Thoracic aorta (tissue), 2 donors: ENCODE data around the gene SSMEM1. TPM values are rescaled to one million over a fixed set of nuclear protein-coding genes. Genes with fewer than 3 reads are reported as not detected.
"Not testable (repeated sequence)": the region's sequence is repeated elsewhere in the genome, so short reads cannot be mapped to it uniquely, and the experiment has no call there.

Source experiments
- ATAC-seq: fragments of 150-250 bp; one replicate; pipeline ENCODE4 v1.8.0; 2017; ENCODE audit warnings: low read depth; ENCODE audit not compliant: insufficient number of reproducible peaks, low FRiP score
- DNase-seq: peaks from one replicate; pipeline ENCODE4 v3.0.0-alpha.2; 2020; ENCODE audit warnings: low spot score
- H3K27ac ChIP-seq, 2 donors: fragments of 200-600 bp; sonication (generic); 1 replicate in 1 of 2; 2 replicates in 1 of 2; pipeline ENCODE4 v1.5.1; 2016; ENCODE audit warnings: mild to moderate bottlenecking in 2 of 2, moderate library complexity in 2 of 2
- H3K27me3 ChIP-seq: fragments of 200-600 bp; sonication (generic); replicated peaks from 2 replicates; pipeline ENCODE4 v1.6.0; 2016; ENCODE audit warnings: mild to moderate bottlenecking; ENCODE audit not compliant: insufficient read depth
- H3K36me3 ChIP-seq: fragments of 200-600 bp; sonication (generic); one replicate; pipeline ENCODE4 v1.5.1; 2016
- H3K4me1 ChIP-seq, 2 donors: fragments of 200-600 bp; sonication (generic); 1 replicate in 1 of 2; 2 replicates in 1 of 2; pipeline versions ENCODE4 v1.5.1 to v1.6.0; 2016; ENCODE audit warnings: low read depth in 2 of 2, mild to moderate bottlenecking in 1 of 2; ENCODE audit not compliant: control insufficient read depth in 1 of 2
- H3K4me3 ChIP-seq: fragments of 200-600 bp; sonication (generic); 2 replicates; pipeline ENCODE4 v1.5.1; 2016; ENCODE audit warnings: mild to moderate bottlenecking
- H3K9me3 ChIP-seq: fragments of 200-600 bp; sonication (generic); 2 replicates; pipeline ENCODE4 v1.5.1; 2016
- CTCF ChIP-seq: fragments of 200-600 bp; sonication (generic); IDR thresholded peaks from one replicate; pipeline ENCODE4 v1.5.1; 2019; ENCODE audit warnings: antibody characterized with exemption
- total RNA-seq, 2 donors: library from RNA; depleted of rRNA; stranded (reverse); fragments of >200 nt; gene quantifications; one replicate each; pipeline versions ENCODE4 v1.1.0 to v1.2.3, GENCODE V29; 2016

SSMEM1 gene
- total RNA-seq, 2 donors from 2014 or later, result not detected

GRCh38 chr7:130178251-130178650 lies 29.4 kb upstream of the SSMEM1 start:
- ATAC-seq, result no peak
- Histone ChIP-seq H3K36me3 (peaks cover 20% of the 10 kb centered on the region), H3K4me1 (no peaks in the 10 kb centered on the region), H3K27me3 (no peaks in the 10 kb centered on the region), H3K4me3 (no peak overlapping the region), H3K27ac (no peak overlapping the region), H3K9me3 (no peaks in the 10 kb centered on the region)
- no peak for TF ChIP-seq CTCF
- DNase-seq, result no peak

- H3K9me3 ChIP-seq, result no peaks in the 10 kb centered on the region
- H3K27me3 ChIP-seq, result no peaks in the 10 kb centered on the region
- no peaks in the 10 kb centered on the region for H3K4me1 ChIP-seq
- peaks cover 24% of the 10 kb centered on the region for H3K36me3 ChIP-seq
- H3K27ac ChIP-seq, result no peak overlapping the region
- H3K4me3 ChIP-seq, result no peak overlapping the region
- TF ChIP-seq CTCF, result no peak
- DNase-seq, result no peak
- ATAC-seq, result no peak
Measured at GRCh38 chr7:130179631-130180030, 28.0 kb upstream of the SSMEM1 start.

GRCh38 chr7:130180571-130181262 lies 26.9 kb upstream of the SSMEM1 start:
- no peak for ATAC-seq
- no peak for DNase-seq
- H3K27ac ChIP-seq, result no peak overlapping the region
- no peaks in the 10 kb centered on the region for H3K9me3 ChIP-seq
- no peak overlapping the region for H3K4me3 ChIP-seq
- peaks cover 24% of the 10 kb centered on the region for H3K36me3 ChIP-seq
- no peaks in the 10 kb centered on the region for H3K27me3 ChIP-seq
- no peak for TF ChIP-seq CTCF
- no peaks in the 10 kb centered on the region for H3K4me1 ChIP-seq

GRCh38 chr7:130181263-130181605 lies 26.4 kb upstream of the SSMEM1 start:
- ATAC-seq, result no peak
- TF ChIP-seq CTCF, result no peak
- H3K27ac ChIP-seq, result no peak overlapping the region
- H3K9me3 ChIP-seq, result no peaks in the 10 kb centered on the region
- H3K4me3 ChIP-seq, result no peak overlapping the region
- no peaks in the 10 kb centered on the region for H3K27me3 ChIP-seq
- H3K4me1 ChIP-seq, result no peaks in the 10 kb centered on the region
- no peak for DNase-seq
- H3K36me3 ChIP-seq, result peaks cover 24% of the 10 kb centered on the region

GRCh38 chr7:130182990-130183389 lies 24.7 kb upstream of the SSMEM1 start:
- Histone ChIP-seq H3K9me3 (no peaks in the 10 kb centered on the region), H3K36me3 (peaks cover 24% of the 10 kb centered on the region), H3K4me1 (no peaks in the 10 kb centered on the region), H3K4me3 (no peak overlapping the region), H3K27ac (no peak overlapping the region), H3K27me3 (no peaks in the 10 kb centered on the region)
- DNase-seq (no peak), ATAC-seq (no peak)
- no peak for TF ChIP-seq CTCF

GRCh38 chr7:130184349-130184748 lies 23.3 kb upstream of the SSMEM1 start:
- not testable (repeated sequence) for H3K27ac ChIP-seq, H3K9me3 ChIP-seq, ATAC-seq, H3K27me3 ChIP-seq, H3K4me1 ChIP-seq, H3K4me3 ChIP-seq, DNase-seq
- peaks cover 21% of the 10 kb centered on the region for H3K36me3 ChIP-seq
